IPS-11a (cell line): Measurements from ENCODE around the gene SPAG9.
"Not testable (repeated sequence)": the region's sequence is repeated elsewhere in the genome, so short reads cannot be mapped to it uniquely, and the experiment has no call there.

ENCODE experiments used
- H3K4me3 ChIP-seq: one replicate; pipeline ENCODE4 v1.5.1; 2013; ENCODE audit warnings: low read depth, low read length, control low read depth

SPAG9 gene

GRCh38 chr17:51097708-51098446 is 22.8 kb downstream of the SPAG9 start:
- no peak overlapping the region for H3K4me3 ChIP-seq

GRCh38 chr17:51091635-51092034 is 29.0 kb downstream of the SPAG9 start:
- H3K4me3 ChIP-seq = no peak overlapping the region

GRCh38 chr17:51088868-51089267 is 31.8 kb downstream of the SPAG9 start:
- H3K4me3 ChIP-seq = not testable (repeated sequence)

GRCh38 chr17:51088287-51088686 is 32.4 kb downstream of the SPAG9 start:
- no peak overlapping the region for H3K4me3 ChIP-seq

GRCh38 chr17:51087072-51087757 is 33.5 kb downstream of the SPAG9 start:
- no peak overlapping the region for H3K4me3 ChIP-seq

GRCh38 chr17:51085150-51085805 is 35.4 kb downstream of the SPAG9 start:
- H3K4me3 ChIP-seq = no peak overlapping the region

GRCh38 chr17:51083981-51084380 is 36.7 kb downstream of the SPAG9 start:
- H3K4me3 ChIP-seq = no peak overlapping the region

GRCh38 chr17:51083364-51083763 is 37.3 kb downstream of the SPAG9 start:
- H3K4me3 ChIP-seq = not testable (repeated sequence)

GRCh38 chr17:51079049-51079448 is 41.6 kb downstream of the SPAG9 start:
- H3K4me3 ChIP-seq = no peak overlapping the region

GRCh38 chr17:51078009-51078592 is 42.6 kb downstream of the SPAG9 start:
- H3K4me3 ChIP-seq = no peak overlapping the region

GRCh38 chr17:51076821-51077220 is 43.8 kb downstream of the SPAG9 start:
- H3K4me3 ChIP-seq = no peak overlapping the region

GRCh38 chr17:51071556-51071955 is 49.1 kb downstream of the SPAG9 start:
- H3K4me3 ChIP-seq = no peak overlapping the region

GRCh38 chr17:51065466-51065865 is 55.2 kb downstream of the SPAG9 start:
- no peak overlapping the region for H3K4me3 ChIP-seq

- no peak overlapping the region for H3K4me3 ChIP-seq
Observed at GRCh38 chr17:51064061-51064735, 56.5 kb downstream of the SPAG9 start.

- H3K4me3 ChIP-seq = no peak overlapping the region
Observed at GRCh38 chr17:51060396-51060795, 60.3 kb downstream of the SPAG9 start.

GRCh38 chr17:51059781-51060180 is 60.9 kb downstream of the SPAG9 start:
- no peak overlapping the region for H3K4me3 ChIP-seq

- H3K4me3 ChIP-seq = no peak overlapping the region
Observed at GRCh38 chr17:51057534-51057933, 63.1 kb downstream of the SPAG9 start.

GRCh38 chr17:51056813-51057510 is 63.7 kb downstream of the SPAG9 start:
- H3K4me3 ChIP-seq = no peak overlapping the region

- H3K4me3 ChIP-seq = no peak overlapping the region
Observed at GRCh38 chr17:51054748-51055147, 65.9 kb downstream of the SPAG9 start.

GRCh38 chr17:51052235-51052634 is 68.4 kb downstream of the SPAG9 start:
- H3K4me3 ChIP-seq = no peak overlapping the region
